HG03196 (cell line): Measurements from ENCODE around the gene LYRM7.
"Not testable (repeated sequence)": the region's sequence is repeated elsewhere in the genome, so short reads cannot be mapped to it uniquely, and the experiment has no call there.

Experiments
- ATAC-seq: cut with Tn5 transposase; IDR thresholded peaks from one replicate; pipeline ENCODE4 v1.9.1; 2021; ENCODE audit not compliant: unreplicated experiment

The LYRM7 gene

DNA sequence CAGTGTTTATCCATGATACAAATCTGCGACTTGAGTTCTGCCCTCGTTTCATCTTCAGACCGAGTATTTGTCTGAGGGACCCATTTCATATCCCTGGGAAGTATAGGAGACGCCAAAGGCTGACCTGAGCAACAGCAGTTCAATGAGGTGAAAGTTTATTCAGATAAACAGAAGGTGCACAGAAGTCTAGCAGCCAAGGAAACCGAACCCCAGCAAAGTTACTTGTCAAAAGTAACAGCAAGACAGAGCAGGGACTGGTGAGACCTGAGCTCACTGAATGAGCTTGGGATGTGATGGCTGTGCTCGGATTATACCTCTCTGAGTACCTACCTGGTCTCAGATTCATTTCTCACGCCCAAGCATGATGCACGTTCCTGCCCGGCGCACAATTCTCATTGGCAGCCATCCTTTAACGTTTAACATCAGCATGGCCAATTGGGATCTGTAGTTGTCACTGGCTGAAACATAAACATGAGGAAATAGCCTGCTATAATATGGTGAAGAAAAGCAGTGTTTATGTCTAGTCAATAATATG, 599 bp downstream of the LYRM7 start:
- ATAC-seq, result peak; percentile 6

DNA sequence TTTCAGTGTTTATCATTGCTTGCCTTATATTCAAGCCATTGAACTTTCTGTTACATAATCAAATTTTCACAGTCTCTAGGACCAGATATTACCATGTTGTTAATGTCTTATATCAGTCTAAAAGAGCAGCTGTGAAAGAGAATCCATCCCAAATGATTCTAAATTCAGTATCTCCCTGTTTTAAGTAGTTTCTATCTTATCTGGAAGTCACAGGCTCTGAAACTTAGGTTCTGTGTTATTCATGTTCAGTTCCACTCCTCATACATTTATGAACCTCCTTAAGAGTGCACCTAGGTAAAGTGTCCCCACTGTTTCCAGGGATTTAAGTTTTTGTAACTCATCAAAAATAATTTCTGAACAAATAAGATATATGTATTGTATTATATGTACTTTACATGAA, 9.7 kb downstream of the LYRM7 start:
- no peak for ATAC-seq

DNA sequence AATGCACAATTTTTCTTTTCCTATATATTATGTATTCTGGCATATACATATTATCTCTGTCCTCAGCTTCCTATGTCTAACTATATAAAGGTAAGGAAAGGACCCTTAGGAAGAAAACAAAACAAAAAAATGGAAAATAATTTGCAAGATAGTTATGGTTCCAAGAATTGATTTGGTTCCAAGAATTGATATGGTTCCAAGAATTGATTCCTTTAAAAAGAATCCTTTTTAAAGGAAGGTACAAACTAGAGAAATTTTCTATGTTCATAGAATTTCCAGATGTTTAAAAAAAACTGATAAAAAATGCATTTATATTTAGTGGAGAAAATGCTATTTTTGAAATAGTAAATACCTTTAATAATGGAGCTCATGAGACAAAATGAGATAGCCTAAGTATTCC, 12.1 kb downstream of the LYRM7 start:
- no peak for ATAC-seq

DNA sequence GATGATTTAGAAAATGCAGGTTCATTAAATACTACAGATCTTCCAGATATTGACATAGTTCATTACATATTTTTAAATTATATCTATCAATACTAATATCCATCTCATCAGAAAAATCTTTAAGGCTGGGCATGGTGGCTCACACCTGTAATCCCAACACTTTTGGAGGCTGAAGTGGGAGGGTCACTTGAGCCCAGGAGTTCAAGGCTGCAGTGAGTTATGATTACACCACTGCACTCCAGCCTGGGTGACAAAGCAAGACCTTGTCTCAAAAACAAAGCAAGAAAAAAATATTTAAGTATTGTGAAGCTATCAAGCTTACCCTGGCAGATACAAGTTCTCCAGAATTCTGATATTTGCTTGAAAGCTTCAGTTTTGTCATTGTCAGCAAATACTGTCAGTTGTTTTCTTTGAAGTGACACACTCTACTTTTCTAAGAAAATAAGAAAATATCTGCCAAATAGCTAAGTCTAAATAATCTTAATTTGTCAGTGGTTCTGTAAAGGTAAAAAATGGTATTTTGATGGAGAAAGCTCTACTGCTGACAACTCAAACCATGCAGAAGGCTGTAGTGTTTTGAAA, 14.9 kb downstream of the LYRM7 start:
- no peak for ATAC-seq

DNA sequence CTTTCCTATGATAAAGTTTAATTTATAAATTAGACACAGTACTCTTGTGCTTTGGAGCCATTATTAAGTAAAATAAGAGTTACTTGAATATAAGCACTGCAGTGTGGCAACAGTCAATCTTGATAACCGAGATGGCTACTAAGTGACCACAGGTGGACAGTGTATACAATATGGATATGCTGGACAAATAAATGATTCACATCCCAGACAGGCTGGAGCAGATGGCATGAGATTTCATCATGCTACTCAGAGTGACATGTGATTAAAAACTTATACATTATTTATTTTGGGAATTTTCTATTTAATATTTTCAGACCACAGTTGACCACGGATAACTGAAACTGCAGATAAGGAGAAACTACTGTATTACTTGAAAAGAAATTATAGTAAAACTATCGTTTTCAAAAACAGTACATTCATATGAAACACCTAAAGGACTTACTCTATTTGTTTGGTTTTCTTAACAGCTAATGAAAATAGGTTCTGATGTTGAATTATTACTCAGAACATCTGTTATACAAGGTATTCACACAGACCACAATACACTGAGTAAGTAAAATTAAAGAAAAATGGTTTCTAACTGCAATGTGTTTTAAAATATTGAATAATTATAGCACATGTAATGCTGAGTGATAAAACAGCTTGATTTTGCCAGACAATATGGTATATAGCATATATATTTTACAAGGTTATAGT, 16.0 kb downstream of the LYRM7 start:
- ATAC-seq, result no peak

DNA sequence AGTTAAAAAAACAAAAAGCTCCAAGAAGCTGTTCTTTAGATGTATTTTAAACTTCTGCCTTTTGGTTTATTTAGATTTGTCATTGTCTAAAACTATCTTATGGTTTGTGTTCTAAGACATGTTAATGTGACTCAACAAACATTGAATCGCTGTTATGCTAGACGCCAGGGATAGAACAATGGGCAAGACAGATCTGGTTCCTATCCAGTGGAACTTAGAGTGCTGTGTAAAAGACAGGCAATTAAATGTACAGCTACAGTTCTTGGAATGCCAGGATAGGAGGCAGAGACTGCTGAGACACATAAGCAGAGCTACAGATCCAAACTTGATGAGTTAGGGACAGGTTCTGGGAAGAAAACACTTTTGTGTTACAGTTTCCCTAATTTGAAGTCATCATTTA, 22.4 kb downstream of the LYRM7 start:
- no peak for ATAC-seq

DNA sequence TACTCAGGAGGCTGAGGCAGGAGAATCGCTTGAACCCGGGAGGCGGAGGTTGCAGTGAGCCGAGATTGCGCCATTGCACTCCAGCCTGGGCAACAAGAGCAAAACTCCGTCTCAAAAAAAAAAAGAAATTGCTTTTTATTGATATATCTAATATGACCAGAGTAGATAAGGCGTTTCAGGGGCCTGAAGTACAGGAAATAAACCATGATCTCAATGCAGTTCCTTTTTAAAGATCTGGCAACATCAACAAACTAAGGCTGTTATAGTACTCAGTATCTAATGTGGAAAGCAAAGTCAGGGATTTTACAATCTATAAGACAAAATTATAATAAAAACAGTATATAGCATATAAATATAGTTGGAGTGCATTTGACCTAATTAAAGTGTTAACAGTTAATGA, 23.2 kb downstream of the LYRM7 start:
- ATAC-seq, result not testable (repeated sequence)

DNA sequence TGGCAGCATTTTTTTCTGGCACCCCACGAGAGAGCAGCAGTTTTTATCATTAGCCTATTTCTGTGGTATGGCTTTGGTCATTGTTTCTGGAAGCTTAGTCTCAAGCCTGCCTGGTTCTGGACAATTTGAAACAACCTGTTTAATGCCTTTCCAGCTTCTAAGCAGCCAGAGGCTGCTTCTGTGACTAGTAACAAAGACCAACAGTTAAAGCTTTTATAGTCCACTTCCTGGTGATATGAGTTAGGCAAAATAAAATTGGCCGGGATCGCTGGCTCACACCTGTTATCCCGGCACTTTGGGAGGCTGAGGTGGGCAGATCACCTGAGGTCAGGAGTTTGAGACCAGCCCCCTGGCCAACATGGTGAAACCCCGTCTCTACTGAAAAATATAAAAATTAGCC, 24.0 kb downstream of the LYRM7 start:
- ATAC-seq, result no peak

DNA sequence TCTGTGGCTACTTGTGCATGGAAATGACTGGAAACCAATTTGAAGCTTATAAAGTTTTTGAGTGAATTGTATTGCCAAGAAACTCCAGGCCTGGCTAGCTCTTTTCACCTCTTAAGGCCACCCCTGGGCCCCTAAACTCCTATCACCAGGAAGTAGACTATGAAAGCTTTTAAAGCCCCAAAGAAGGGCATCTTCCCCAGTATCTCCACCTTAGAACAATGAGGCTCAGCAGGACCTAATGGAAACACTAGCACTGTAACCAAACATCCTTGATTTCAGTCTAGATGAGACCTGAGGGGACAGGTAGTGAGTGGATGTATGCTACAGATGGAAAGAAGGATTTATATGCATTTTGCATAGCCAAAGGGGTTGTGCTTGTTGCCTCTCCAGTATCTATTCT, 25.0 kb downstream of the LYRM7 start:
- ATAC-seq, result no peak

DNA sequence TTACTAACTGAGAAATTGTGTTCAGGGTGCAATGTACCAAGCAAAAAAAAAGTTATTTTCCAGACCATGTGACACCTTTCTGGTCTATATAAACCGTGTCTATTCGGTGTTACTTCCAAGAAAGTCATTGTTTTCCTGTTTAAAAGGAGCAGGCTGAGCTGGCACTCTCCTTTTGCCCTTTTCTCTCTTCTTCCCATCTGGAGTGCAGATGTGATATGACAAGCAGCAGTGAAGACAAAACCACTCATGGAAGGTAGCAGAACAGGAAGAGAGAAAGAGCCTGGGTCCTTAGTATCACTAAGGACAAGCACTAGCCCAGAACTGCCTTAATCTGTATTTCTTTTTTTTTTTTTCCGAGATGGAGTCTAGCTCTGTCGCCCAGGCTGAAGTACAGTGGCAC, 25.6 kb downstream of the LYRM7 start:
- no peak for ATAC-seq

DNA sequence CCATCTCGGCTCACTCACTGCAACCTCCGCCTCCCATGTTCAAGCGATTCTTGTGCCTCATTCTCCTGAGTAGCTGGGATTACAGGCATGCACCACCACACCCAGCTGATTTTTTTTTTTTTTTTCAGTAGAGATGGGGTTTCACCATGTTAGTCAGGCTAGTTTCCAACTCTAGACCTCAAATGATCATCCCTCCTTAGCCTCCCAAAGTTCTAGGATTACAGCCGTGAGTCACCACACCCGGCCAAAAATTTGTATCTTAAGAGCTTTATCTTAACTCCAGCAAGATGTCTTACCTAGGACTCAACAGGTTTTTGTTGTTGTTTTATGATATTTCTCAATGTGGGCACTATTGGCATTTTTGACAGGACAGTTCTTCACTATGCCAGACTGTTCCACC, 27.9 kb downstream of the LYRM7 start:
- ATAC-seq, result no peak

DNA sequence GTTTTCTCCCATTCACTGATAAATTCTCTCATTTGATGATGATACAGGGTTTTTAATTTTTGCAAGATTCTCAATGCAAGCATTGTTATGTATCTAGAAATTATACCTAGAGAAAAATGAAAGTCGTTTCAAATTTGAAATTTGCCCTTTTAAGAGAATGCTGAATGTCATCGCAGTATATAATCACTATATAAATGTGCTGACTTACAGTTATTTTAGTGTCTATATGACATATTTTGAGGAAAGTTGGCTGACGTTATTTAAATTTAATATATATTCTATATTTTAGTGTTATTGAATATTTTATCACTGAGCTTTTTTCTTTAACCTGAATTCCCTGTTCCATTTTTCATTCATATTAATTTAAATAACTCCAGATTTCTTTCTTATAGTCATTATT, 29.8 kb downstream of the LYRM7 start:
- no peak for ATAC-seq

DNA sequence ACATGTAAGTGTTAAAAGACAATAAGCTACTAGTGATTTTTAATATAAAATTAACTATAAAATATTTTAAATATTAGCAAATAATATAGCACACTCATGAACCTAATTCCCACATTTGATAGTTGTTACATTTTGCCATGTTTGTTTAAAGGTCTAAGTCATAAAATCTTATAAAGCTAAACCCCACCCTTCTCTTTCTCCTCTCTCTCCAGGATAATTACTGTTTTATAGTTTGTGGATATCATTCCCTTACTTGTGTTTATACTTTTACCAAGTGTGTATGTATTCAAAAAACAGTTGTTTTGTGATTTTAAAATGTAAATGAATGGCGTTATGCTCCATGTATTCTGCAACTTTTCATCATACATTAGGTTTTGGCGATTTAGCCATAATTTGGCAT, 34.2 kb downstream of the LYRM7 start:
- no peak for ATAC-seq

DNA sequence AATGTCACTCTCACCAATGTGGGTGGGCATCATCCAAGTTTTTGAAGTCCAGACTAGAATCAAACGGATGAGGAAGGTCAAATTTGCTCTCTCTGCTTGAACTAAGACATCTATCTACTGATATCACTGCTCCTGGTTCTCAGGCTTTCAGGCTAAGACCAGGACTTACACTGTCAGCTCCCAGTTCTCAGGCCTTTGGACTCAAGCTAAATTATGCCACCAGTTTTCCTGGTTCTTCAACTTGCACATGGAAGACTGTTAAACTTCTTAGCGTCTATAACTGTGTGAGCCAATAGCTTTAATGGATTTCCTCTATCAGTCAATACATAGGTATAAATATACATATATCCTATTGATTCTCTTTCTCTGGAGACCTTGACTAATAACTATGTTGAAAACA, 35.3 kb downstream of the LYRM7 start:
- ATAC-seq, result no peak

DNA sequence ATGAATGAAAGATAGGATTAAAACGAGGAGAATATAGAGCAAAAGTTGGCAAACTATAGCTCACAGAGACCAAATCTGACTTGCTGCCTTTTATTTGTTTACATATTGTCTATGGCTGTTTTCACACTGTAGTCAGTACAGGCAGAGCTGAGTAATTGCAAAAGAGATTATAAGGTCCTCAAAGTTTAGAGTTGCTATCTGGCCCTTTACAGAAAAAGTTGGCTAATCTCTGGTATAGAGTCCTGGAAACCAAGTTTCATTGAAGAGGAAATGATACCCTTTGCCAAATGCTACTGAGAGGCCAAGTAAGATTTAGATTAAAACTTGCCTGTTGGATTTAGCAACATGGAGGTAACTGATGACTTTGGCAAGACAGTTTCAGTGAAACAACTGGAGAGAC, 36.0 kb downstream of the LYRM7 start:
- ATAC-seq, result no peak

DNA sequence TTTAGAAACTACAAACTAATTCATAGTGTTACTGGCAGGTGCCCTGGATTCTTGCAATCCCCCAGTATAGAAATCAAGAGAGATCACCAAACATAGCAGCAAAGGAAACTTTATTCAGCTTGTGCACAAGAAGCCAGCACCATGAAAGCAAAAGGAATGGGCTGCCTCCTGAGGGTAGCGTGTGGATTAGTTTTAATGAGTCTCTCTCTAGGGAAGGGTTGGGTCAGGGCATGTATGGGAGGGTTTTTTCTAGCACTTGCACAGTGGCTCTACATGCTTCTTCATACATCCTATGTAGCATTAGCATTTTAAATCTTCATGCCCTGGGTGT, 38.4 kb downstream of the LYRM7 start:
- ATAC-seq, result no peak

DNA sequence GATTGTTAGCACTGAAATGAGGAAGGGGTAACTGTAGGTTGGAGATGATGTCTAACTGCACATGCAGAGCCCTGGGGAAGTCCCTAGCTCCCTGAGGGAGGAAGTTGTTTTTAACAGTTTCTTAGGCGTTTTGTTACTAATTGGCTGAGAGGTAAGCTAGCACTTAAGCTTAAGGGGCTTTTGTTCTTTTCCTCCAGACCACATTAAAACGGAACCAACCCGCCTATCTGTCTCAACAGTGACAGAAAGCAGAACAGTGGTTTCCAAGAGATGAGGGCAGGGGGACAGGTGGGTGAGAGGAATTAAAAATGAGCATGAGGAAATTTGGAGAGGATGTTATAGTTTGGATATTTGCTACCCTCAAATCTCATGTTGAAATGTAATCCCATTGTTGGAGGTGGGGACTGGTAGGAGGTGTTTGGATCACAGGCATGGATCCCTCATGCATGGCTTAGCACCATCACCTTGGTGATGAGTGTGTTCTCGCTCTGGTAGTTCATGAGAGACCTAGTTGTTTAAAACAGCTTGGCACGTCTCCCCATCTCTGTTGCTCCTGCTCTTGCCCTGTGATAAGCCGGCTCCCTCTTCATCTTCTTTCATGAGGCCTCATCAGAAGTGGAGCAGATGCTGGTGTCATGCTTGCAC, 38.9 kb downstream of the LYRM7 start:
- ATAC-seq, result peak; percentile 91

DNA sequence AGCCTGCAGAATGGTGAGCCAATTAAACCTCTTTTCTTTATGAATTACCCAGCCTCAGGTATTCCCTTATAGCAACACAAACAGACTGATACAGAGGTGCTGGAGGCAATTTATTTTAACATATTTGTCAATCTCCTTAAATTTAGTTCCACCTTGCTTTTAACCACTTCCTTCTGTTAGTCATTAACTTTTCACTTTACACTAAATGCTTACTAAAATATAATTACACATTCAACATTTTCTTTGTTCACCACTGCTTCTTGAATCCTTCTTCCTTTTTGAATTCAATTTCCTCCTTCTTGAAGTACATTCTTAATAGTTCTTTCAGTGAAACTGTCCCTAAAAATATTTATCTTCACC, 39.4 kb downstream of the LYRM7 start:
- no peak for ATAC-seq

DNA sequence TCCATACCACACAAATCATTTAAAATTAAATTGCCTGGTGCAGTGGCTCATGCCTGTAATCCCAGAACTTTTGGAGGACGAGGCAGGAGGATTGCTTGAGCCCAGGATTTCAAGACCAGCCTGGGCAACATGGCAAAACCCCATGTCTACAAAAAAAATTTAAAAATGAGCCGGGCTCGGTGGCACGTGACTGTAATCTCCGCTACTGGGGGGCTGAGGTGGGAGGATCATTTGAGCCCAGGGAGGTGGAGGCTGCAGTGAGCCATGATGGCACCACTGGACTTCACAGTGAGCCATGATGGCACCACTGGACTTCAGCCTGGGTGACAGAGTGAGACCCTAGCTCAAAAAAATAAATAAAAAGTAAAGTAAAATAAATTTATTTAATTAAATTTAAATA, 40.9 kb downstream of the LYRM7 start:
- ATAC-seq, result no peak

DNA sequence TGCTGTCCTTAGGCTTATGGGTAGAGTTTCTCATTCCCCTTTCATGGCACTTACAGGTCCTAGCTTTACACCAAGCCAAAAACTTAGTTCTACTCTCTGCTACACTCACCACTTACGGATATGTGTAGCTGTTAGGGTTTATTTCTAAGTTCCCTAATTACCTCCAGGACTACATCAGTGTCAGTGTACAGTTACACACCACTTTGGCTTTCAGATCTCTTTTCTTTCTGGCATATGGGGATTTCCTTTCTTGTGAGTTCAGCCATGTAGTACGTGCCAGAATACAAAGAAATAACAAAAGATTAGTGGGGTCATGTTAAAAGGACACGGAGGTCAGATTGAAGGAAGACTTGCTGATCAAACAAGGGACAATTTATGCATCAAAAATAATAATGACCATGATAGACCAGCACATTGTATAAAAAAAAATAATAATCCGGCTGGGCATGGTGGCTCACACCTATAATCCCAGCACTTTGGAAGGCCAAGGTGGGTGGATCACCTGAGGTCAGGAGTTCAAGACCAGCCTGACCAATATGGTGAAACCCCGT, 41.8 kb downstream of the LYRM7 start:
- no peak for ATAC-seq

DNA sequence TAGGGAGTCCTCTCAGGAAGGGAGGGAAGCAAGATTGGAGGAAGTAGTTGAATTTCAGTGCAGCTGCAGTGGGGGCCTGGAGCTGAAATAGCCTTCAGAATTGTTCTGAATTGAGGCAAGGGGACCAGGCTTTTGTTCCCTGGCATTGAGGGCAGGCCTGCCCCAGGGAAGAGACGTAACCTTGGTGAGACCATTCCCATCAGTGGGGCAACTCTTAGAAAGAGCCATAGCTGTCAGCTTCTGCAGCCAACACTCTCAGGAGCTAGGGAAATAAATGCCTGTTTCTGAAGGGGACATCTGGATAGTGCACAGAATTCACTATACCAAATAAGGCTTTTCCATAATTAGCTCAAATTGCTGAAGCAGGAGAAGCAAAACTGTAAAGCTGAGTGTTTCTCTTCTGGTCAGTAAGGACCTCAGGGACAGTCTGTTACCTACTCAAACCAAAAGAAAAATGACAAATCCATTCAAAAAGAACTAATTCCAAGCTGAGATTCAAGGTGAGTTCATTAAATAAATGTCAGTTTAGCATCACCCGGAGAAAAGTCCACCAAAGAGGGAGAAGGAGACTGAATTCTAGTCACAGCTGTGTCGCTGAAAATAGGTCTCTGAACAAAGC, 44.0 kb downstream of the LYRM7 start:
- ATAC-seq, result no peak

DNA sequence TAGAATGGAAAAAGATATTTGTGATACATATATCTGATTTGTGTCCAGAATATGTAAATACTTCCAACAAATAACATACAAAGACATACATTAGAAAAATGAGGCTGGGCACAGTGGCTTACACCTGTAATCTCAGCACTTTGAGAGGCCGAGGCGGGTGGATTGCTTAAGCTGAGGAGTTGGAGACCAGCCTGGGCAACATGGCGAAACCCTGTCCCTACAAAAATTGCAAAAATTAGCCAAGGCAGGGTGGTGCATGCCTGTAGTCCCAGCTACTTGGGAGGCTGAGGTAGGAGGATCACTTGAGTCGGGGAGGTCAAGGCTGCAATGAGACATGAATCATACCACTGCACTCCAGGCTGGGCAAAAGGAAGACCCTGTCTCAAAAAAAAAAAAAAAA, 47.0 kb downstream of the LYRM7 start:
- ATAC-seq, result no peak
